Measurements from ENCODE around the gene ALK.

DNA sequence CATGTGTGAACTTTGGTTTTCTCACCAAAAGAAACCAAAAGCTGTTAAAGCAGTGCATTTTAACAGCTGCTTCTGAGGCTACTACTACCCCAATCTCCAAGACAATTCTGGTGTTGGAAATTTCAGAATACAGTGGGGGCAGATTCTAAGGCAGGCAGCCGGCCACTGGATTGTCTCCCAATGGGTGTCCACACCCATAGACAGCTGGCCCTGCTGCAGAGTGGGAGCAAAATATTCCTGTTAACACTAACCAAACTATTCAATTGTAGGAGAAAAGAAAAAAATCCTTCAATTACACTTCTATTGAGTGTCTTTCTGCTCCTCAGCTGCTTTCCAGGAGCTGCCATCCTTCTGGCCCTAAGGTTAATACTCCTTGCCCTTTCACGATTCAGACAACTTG lies 223.7 kb downstream of the ALK start:
- TF ChIP-seq ZNF416 (tag by site-specific recombination; IDR thresholded peaks at IDR 0.05) (no peak), ZNF530 (tag by site-specific recombination; IDR thresholded peaks at IDR 0.05; ENCODE audit: low read depth) (no peak), ZNF23 (tag by site-specific recombination; IDR thresholded peaks at IDR 0.05; ENCODE audit: borderline replicate concordance) (no peak), ZNF843 (tag by site-specific recombination; IDR thresholded peaks at IDR 0.05) (no peak), ZNF707 (tag by site-specific recombination; IDR thresholded peaks at IDR 0.05) (no peak), ZNF580 (tag by site-specific recombination; IDR thresholded peaks at IDR 0.05) (no peak), ZSCAN5A (tag by site-specific recombination; IDR thresholded peaks at IDR 0.05) (no peak), ZNF174 (tag by site-specific recombination; IDR thresholded peaks at IDR 0.05) (no peak), ZNF121 (tag by site-specific recombination; IDR thresholded peaks at IDR 0.05) (no peak), PRDM4 (tag by site-specific recombination; IDR thresholded peaks at IDR 0.05) (no peak), SETDB1 (IDR thresholded peaks at IDR 0.05; ENCODE audit: insufficient read length, low read length) (no peak)
- TF ChIP-seq, protein P1, sequence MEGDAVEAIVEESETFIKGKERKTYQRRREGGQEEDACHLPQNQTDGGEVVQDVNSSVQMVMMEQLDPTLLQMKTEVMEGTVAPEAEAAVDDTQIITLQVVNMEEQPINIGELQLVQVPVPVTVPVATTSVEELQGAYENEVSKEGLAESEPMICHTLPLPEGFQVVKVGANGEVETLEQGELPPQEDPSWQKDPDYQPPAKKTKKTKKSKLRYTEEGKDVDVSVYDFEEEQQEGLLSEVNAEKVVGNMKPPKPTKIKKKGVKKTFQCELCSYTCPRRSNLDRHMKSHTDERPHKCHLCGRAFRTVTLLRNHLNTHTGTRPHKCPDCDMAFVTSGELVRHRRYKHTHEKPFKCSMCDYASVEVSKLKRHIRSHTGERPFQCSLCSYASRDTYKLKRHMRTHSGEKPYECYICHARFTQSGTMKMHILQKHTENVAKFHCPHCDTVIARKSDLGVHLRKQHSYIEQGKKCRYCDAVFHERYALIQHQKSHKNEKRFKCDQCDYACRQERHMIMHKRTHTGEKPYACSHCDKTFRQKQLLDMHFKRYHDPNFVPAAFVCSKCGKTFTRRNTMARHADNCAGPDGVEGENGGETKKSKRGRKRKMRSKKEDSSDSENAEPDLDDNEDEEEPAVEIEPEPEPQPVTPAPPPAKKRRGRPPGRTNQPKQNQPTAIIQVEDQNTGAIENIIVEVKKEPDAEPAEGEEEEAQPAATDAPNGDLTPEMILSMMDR (tag by site-specific recombination; IDR thresholded peaks at IDR 0.05) = no peak
- TF ChIP-seq, protein P2, sequence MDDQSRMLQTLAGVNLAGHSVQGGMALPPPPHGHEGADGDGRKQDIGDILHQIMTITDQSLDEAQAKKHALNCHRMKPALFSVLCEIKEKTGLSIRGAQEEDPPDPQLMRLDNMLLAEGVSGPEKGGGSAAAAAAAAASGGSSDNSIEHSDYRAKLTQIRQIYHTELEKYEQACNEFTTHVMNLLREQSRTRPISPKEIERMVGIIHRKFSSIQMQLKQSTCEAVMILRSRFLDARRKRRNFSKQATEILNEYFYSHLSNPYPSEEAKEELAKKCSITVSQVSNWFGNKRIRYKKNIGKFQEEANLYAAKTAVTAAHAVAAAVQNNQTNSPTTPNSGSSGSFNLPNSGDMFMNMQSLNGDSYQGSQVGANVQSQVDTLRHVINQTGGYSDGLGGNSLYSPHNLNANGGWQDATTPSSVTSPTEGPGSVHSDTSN (CRISPR knock-in tag; IDR thresholded peaks at IDR 0.05) = no peak

Measured in HEK293 (cell line).